NB4 (cell line): ENCODE results near the gene RC3H2.

Experiments
- MYC ChIP-seq: IDR thresholded peaks from 2 replicates; pipeline ENCODE4 v1.6.1; 2011; ENCODE audit warnings: low read depth, low read length
- POLR2A ChIP-seq: IDR thresholded peaks from 2 replicates; pipeline ENCODE4 v1.6.1; 2011; ENCODE audit warnings: mild to moderate bottlenecking; ENCODE audit not compliant: insufficient read length; ENCODE audit errors: extremely low read depth
- TF ChIP-seq, protein P1 (sequence below): IDR thresholded peaks from one replicate; pipeline ENCODE4 v1.5.1; 2012; ENCODE audit warnings: low read depth, low read length
- TF ChIP-seq, protein P2 (sequence below): IDR thresholded peaks from 2 replicates; pipeline ENCODE4 v1.6.1; 2011; ENCODE audit warnings: low read depth, low read length

DNA sequence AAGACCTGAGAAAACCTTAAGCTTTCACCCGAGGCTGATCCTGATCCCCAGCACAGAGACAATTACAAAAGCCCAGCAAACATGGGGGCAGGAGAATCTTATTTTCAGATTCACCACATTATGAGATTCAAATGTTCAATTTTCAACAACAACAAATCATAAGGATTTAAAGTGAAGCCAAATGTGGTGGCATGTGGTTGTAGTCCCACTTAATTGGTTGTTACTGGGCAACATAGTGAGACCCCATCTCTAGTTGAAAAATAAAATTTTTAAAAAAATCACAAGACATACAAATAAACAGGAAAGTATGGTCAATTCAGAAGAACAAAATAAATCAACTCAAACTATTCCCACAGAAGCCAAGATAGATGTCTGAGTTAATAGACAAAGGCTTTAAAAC, 31.7 kb upstream of the RC3H2 start:
- TF ChIP-seq, protein P1, sequence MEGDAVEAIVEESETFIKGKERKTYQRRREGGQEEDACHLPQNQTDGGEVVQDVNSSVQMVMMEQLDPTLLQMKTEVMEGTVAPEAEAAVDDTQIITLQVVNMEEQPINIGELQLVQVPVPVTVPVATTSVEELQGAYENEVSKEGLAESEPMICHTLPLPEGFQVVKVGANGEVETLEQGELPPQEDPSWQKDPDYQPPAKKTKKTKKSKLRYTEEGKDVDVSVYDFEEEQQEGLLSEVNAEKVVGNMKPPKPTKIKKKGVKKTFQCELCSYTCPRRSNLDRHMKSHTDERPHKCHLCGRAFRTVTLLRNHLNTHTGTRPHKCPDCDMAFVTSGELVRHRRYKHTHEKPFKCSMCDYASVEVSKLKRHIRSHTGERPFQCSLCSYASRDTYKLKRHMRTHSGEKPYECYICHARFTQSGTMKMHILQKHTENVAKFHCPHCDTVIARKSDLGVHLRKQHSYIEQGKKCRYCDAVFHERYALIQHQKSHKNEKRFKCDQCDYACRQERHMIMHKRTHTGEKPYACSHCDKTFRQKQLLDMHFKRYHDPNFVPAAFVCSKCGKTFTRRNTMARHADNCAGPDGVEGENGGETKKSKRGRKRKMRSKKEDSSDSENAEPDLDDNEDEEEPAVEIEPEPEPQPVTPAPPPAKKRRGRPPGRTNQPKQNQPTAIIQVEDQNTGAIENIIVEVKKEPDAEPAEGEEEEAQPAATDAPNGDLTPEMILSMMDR: no peak
- TF ChIP-seq POLR2A (no peak), MYC (no peak)
- TF ChIP-seq, protein P2, sequence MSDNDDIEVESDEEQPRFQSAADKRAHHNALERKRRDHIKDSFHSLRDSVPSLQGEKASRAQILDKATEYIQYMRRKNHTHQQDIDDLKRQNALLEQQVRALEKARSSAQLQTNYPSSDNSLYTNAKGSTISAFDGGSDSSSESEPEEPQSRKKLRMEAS: no peak
